ENCODE measurements around the gene SKI. TPM values are rescaled to one million over a fixed set of nuclear protein-coding genes. Genes with fewer than 3 reads are reported as not detected.

The SKI gene
- total and polyA plus RNA-seq, 9 of the 15 experiments (the other 6 are each of a cell fraction or from before 2014, with no cell fraction given): 0.10 to 60.5 (median 4.6) TPM

- no peak; the same call in 1 of the 2 replicates for TF ChIP-seq TCF7 (IDR thresholded peaks at IDR 0.05; ENCODE audit: borderline replicate concordance)
- TF ChIP-seq ZNF699 (CRISPR knock-in tag; IDR thresholded peaks at IDR 0.05; ENCODE audit: insufficient replicate concordance): no peak
- TF ChIP-seq BRD4 (IDR thresholded peaks at IDR 0.05): no peak
- no peak for TF ChIP-seq ZNF263 (CRISPR knock-in tag; IDR thresholded peaks at IDR 0.05; ENCODE audit: borderline replicate concordance)
- TF ChIP-seq POLR2B (IDR thresholded peaks at IDR 0.05; ENCODE audit: low read depth, partially characterized antibody): peak; percentile 52
- no peak for TF ChIP-seq HEY1 (CRISPR knock-in tag; IDR thresholded peaks at IDR 0.05; ENCODE audit: borderline replicate concordance)
- TF ChIP-seq ZHX1 (conservative IDR thresholded peaks at IDR 0.05; ENCODE audit: low read length): no peak
- no peak for TF ChIP-seq XRCC4 (IDR thresholded peaks at IDR 0.05; ENCODE audit: extremely low read depth, insufficient read depth, insufficient read length)
- TF ChIP-seq DIDO1 (tag; IDR thresholded peaks at IDR 0.05; ENCODE audit: low read depth): no peak
- TF ChIP-seq TFAP4 (CRISPR knock-in tag; IDR thresholded peaks at IDR 0.05; ENCODE audit: borderline replicate concordance): peak; percentile 100
- no peak for TF ChIP-seq ZNF384 (IDR thresholded peaks at IDR 0.05; ENCODE audit: low read depth, low read length)
- no peak for TF ChIP-seq ZNF398 (CRISPR knock-in tag; IDR thresholded peaks at IDR 0.05)
- peak; percentile 83 for TF ChIP-seq POLR2G (IDR thresholded peaks at IDR 0.05; ENCODE audit: low read depth, low read length)
- 0 out of 4 replicates have a peak, but pooled peaks of 1 of the 2 experiments have one; percentile 2 for TF ChIP-seq TEAD1 (CRISPR knock-in tag; IDR thresholded peaks at IDR 0.05)
- TF ChIP-seq ZNF639 (CRISPR knock-in tag; conservative IDR thresholded peaks at IDR 0.05 in 1 of 2, IDR thresholded peaks at IDR 0.05 in 1 of 2): peak in 1 of 2 experiments; percentile 58; a peak in 1 of 4 replicates
- TF ChIP-seq CBX8 (IDR thresholded peaks at IDR 0.05; ENCODE audit: borderline replicate concordance, extremely low read depth, low read depth, low read length, poor library complexity, severe bottlenecking): no peak
- TF ChIP-seq NRF1 (conservative IDR thresholded peaks at IDR 0.05 in 1 of 2, IDR thresholded peaks at IDR 0.05 in 1 of 2): peak; percentile 98
Measured at GRCh38 chr1:2189459-2190425, 38.4 kb upstream of the SKI start (continued).

All from K562 (cell line).